GM21786 (cell line): ENCODE measurements around the gene PELO.

ENCODE experiments used
- ATAC-seq: cut with Tn5 transposase; IDR thresholded peaks from one replicate; pipeline ENCODE4 v1.9.1; 2021; ENCODE audit not compliant: unreplicated experiment

PELO gene

DNA sequence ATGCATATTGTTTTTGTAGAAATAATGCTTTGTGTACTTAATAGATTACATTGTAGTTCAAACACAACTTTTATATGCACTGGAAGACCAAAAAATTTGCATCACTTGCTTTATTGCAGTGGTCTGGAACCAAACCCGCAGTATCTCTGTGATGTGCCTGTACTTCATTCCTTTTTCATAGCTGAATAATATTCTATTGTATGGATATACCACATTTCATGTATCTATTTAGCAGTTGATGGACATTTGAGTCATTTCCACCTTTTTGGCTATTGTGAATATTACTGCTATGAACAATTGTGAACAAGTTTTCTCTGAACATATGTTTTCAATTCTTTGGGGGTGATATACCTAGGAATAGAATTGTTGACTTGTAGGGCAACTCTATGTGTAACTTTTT is 40.1 kb downstream of the PELO start:
- no peak for ATAC-seq

DNA sequence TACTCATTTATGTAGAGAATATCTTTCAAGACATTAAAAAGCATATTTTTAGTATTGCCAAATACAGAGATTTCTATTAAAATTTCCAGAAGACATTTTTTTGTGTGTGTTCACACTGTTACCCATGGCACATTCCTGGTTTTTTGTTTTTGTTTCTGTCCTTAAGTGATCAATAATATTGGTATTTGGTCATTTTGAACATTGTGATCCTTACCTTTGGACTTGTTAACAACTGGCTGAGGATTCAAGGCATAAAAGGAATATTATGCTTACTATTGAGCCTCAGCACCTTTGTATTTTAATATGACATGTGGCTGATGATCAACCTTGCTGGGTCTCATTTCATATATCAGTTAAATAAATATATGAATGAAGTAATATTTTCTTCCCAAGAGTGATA is 41.9 kb downstream of the PELO start:
- ATAC-seq, result no peak

- no peak for ATAC-seq
Measured at GRCh38 chr5:52830650-52831049, 42.9 kb downstream of the PELO start.

- no peak for ATAC-seq
Measured at GRCh38 chr5:52831786-52832511, 44.2 kb downstream of the PELO start.

GRCh38 chr5:52834320-52834719 is 46.6 kb downstream of the PELO start:
- no peak for ATAC-seq

- no peak for ATAC-seq
Measured at GRCh38 chr5:52837068-52837467, 49.4 kb downstream of the PELO start.
